Measurements from ENCODE around the gene PRIM2. TPM values are rescaled to one million over a fixed set of nuclear protein-coding genes. Genes with fewer than 3 reads are reported as not detected.
"Not testable (repeated sequence)": the region's sequence is repeated elsewhere in the genome, so short reads cannot be mapped to it uniquely, and the experiment has no call there.

The PRIM2 gene
- total and polyA plus RNA-seq, 2 donors from 2014 or later = 3.0 to 9.7 TPM

DNA sequence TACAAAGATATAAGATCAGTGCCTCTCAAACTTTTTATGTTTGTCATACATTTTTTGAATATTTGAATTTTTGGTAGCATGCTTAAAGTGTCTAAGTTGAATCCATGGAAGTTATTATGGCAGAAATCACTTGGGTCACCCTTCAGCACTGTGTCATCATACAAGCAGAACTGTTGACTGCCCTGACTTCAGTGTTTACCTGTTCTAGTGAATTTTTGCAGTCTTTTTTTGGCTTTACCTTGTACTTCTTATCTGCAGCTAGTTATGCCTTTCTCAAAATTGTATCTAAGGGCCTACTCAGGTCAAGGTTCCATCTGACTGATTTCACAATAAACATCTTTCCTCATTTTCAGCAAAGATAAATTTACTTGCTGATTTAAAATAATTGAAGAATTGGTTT, 241.7 kb downstream of the PRIM2 start:
- H3K27ac ChIP-seq (ENCODE audit: low read depth in 2 of 2, low read length in 2 of 2); DNase-seq; intact Hi-C loops (cut with DNase I); H3K27me3 ChIP-seq (ENCODE audit: control insufficient read depth, insufficient read depth, low read length); H3K4me3 ChIP-seq (ENCODE audit: low read length in 3 of 3); H3K4me1 ChIP-seq (ENCODE audit: control insufficient read depth in 2 of 3, insufficient read depth in 2 of 3, low read depth in 1 of 3, low read length in 3 of 3); H3K36me3 ChIP-seq (ENCODE audit: control insufficient read depth in 2 of 3, insufficient read depth in 3 of 3, low read length in 3 of 3); FAIRE-seq; H3K9me3 ChIP-seq (ENCODE audit: control insufficient read depth in 2 of 3, insufficient read depth in 1 of 3, low read length in 3 of 3); H3K9ac ChIP-seq (ENCODE audit: low read length in 3 of 3): not testable (repeated sequence)

DNA sequence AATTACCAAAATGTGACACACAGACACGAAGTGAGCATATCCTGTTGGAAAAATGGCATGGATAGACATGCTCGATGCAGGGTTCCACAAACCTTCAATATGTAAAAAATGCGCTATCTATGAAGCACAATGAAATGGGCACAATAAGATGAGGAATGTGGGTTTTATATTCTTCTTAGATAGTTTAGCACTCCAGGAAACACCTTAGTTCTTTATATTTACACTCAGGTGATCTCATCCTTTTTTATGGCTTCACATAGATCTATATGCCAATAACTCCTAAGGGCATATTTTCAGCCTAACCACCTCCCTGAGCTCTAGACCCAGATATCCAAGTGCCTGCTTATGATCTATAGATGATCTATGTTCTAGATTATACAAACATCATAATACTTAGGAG, 244.8 kb downstream of the PRIM2 start:
- H3K27me3 ChIP-seq (ENCODE audit: control insufficient read depth, insufficient read depth, low read length); H3K27ac ChIP-seq (ENCODE audit: low read depth in 2 of 2, low read length in 2 of 2); intact Hi-C loops (cut with DNase I); H3K4me3 ChIP-seq (ENCODE audit: low read length in 3 of 3); FAIRE-seq; H3K36me3 ChIP-seq (ENCODE audit: control insufficient read depth in 2 of 3, insufficient read depth in 3 of 3, low read length in 3 of 3); H3K4me1 ChIP-seq (ENCODE audit: control insufficient read depth in 2 of 3, insufficient read depth in 2 of 3, low read depth in 1 of 3, low read length in 3 of 3); H3K9me3 ChIP-seq (ENCODE audit: control insufficient read depth in 2 of 3, insufficient read depth in 1 of 3, low read length in 3 of 3); H3K9ac ChIP-seq (ENCODE audit: low read length in 3 of 3); DNase-seq: not testable (repeated sequence)

DNA sequence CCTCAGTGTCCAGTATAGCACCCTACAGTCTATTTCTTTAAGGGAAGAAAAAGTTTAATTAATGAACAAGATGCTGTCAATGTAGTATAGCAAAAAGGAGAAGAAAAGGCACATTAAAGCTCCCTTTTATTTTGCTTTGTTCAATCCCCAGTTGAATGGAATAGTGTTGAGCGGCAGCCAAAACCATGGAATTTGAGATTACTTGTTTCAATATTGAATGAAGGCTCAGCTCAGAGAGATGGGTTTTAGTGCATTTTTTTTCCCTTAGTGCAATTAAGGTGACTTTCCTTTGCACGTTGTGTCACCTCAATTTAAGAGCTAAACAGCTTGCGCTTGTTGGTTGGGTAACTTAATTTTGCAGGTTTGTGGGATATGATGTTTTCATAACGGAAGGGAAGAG, 254.7 kb downstream of the PRIM2 start:
- H3K9me3 ChIP-seq (ENCODE audit: control insufficient read depth in 2 of 3, insufficient read depth in 1 of 3, low read length in 3 of 3); H3K36me3 ChIP-seq (ENCODE audit: control insufficient read depth in 2 of 3, insufficient read depth in 3 of 3, low read length in 3 of 3); H3K4me1 ChIP-seq (ENCODE audit: control insufficient read depth in 2 of 3, insufficient read depth in 2 of 3, low read depth in 1 of 3, low read length in 3 of 3); intact Hi-C loops (cut with DNase I); H3K27me3 ChIP-seq (ENCODE audit: control insufficient read depth, insufficient read depth, low read length); H3K4me3 ChIP-seq (ENCODE audit: low read length in 3 of 3); FAIRE-seq; DNase-seq; H3K27ac ChIP-seq (ENCODE audit: low read depth in 2 of 2, low read length in 2 of 2); H3K9ac ChIP-seq (ENCODE audit: low read length in 3 of 3): not testable (repeated sequence)

DNA sequence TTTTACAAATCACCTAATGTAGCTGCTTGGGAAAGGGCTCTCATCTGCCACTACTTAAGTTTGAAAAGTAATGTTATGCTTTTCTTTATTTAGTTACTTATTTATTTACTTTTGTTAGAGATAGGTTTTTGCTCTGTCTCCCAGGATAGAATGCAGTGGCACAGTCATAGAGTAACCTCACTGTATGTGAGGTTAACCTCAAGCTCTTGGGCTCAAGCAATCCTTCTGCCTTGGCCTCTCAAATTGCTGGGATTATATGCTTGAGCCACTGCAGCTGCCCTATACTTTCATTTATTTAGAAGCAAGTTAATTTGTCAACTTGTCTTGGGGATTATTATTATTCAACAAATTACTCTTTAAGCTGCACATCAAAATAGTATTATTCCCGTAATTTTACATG, 255.4 kb downstream of the PRIM2 start:
- H3K9me3 ChIP-seq (ENCODE audit: control insufficient read depth in 2 of 3, insufficient read depth in 1 of 3, low read length in 3 of 3); H3K27ac ChIP-seq (ENCODE audit: low read depth in 2 of 2, low read length in 2 of 2); H3K4me3 ChIP-seq (ENCODE audit: low read length in 3 of 3); intact Hi-C loops (cut with DNase I); FAIRE-seq; H3K4me1 ChIP-seq (ENCODE audit: control insufficient read depth in 2 of 3, insufficient read depth in 2 of 3, low read depth in 1 of 3, low read length in 3 of 3); H3K36me3 ChIP-seq (ENCODE audit: control insufficient read depth in 2 of 3, insufficient read depth in 3 of 3, low read length in 3 of 3); DNase-seq; H3K27me3 ChIP-seq (ENCODE audit: control insufficient read depth, insufficient read depth, low read length); H3K9ac ChIP-seq (ENCODE audit: low read length in 3 of 3): not testable (repeated sequence)

DNA sequence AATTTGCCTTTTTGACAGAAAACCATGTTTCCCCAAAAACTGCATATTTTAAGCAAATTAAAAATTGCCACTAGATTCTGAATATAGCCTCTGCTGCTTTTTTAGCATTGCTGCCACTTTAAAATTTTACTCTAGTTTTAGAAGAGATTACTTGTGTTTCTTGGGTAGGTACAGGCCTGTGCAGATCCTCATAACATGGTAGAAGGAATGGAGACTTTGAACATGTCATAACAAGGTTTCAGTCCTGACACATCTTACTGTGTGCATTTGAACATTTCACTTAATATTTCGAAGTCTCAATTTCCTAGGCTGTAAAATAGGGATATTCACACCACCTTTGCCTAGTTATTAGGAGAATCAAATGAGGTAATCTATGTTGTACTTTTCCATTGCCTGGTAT, 259.6 kb downstream of the PRIM2 start:
- H3K4me1 ChIP-seq (ENCODE audit: control insufficient read depth in 2 of 3, insufficient read depth in 2 of 3, low read depth in 1 of 3, low read length in 3 of 3); intact Hi-C loops (cut with DNase I); H3K27me3 ChIP-seq (ENCODE audit: control insufficient read depth, insufficient read depth, low read length); H3K27ac ChIP-seq (ENCODE audit: low read depth in 2 of 2, low read length in 2 of 2); H3K9ac ChIP-seq (ENCODE audit: low read length in 3 of 3); FAIRE-seq; H3K4me3 ChIP-seq (ENCODE audit: low read length in 3 of 3); H3K36me3 ChIP-seq (ENCODE audit: control insufficient read depth in 2 of 3, insufficient read depth in 3 of 3, low read length in 3 of 3); DNase-seq; H3K9me3 ChIP-seq (ENCODE audit: control insufficient read depth in 2 of 3, insufficient read depth in 1 of 3, low read length in 3 of 3): not testable (repeated sequence)

DNA sequence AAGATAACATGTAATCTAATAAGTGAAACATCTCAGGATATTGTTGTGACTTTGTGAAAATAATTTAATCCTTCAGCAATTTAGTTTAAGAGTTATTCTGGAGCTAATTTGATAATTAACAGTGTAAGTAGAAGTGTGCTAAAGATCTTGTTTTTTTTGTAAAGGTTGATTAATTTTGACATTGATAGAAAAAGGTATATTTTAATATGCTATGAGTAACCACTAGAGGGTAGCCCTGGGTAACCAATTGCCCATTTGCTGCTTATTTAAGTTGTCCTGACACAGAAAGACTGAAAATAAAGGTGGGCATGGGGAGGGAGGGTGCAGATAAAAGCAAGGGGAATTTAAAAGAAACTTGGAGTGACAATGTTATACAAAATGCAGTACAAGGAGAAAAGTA, 262.1 kb downstream of the PRIM2 start:
- H3K27ac ChIP-seq (ENCODE audit: low read depth in 2 of 2, low read length in 2 of 2) = not testable (repeated sequence)

DNA sequence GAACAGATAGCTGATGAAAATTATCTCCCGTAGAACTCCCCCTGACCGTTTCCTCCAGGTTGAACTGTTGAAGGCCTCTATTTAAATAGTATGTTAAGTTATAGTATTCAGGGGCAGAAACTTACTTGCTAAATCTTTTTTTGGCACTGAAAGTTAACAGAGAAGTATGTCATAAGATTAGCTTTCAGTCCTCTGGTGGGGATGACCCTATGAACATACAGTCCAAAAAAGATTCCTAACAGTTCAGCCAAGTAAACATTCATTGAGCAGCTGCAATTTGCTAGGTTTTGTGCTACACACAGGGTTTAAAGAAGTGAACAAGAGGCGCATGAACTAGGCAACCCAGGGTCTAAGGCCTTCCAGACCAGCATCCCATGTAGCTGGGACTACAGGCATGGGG, 264.2 kb downstream of the PRIM2 start:
- H3K4me1 ChIP-seq (ENCODE audit: control insufficient read depth in 2 of 3, insufficient read depth in 2 of 3, low read depth in 1 of 3, low read length in 3 of 3); H3K4me3 ChIP-seq (ENCODE audit: low read length in 3 of 3); FAIRE-seq; DNase-seq; H3K9ac ChIP-seq (ENCODE audit: low read length in 3 of 3); H3K9me3 ChIP-seq (ENCODE audit: control insufficient read depth in 2 of 3, insufficient read depth in 1 of 3, low read length in 3 of 3); H3K27ac ChIP-seq (ENCODE audit: low read depth in 2 of 2, low read length in 2 of 2); H3K27me3 ChIP-seq (ENCODE audit: control insufficient read depth, insufficient read depth, low read length); H3K36me3 ChIP-seq (ENCODE audit: control insufficient read depth in 2 of 3, insufficient read depth in 3 of 3, low read length in 3 of 3); intact Hi-C loops (cut with DNase I): not testable (repeated sequence)

More for the DNA sequence above, 262.1 kb downstream of the PRIM2 start:
- DNase-seq (peak in 1 of 5 donors; percentile 1), FAIRE-seq (peak; percentile 50)
- TF ChIP-seq, protein P1, sequence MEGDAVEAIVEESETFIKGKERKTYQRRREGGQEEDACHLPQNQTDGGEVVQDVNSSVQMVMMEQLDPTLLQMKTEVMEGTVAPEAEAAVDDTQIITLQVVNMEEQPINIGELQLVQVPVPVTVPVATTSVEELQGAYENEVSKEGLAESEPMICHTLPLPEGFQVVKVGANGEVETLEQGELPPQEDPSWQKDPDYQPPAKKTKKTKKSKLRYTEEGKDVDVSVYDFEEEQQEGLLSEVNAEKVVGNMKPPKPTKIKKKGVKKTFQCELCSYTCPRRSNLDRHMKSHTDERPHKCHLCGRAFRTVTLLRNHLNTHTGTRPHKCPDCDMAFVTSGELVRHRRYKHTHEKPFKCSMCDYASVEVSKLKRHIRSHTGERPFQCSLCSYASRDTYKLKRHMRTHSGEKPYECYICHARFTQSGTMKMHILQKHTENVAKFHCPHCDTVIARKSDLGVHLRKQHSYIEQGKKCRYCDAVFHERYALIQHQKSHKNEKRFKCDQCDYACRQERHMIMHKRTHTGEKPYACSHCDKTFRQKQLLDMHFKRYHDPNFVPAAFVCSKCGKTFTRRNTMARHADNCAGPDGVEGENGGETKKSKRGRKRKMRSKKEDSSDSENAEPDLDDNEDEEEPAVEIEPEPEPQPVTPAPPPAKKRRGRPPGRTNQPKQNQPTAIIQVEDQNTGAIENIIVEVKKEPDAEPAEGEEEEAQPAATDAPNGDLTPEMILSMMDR (IDR thresholded peaks at IDR 0.05; ENCODE audit: borderline replicate concordance, extremely low read depth, insufficient read depth) = peak; percentile 6
- H3K9ac ChIP-seq (ENCODE audit: low read length in 3 of 3); H3K4me1 ChIP-seq (ENCODE audit: control insufficient read depth in 2 of 3, insufficient read depth in 2 of 3, low read depth in 1 of 3, low read length in 3 of 3); H3K27me3 ChIP-seq (ENCODE audit: control insufficient read depth, insufficient read depth, low read length); H3K4me3 ChIP-seq (ENCODE audit: low read length in 3 of 3); H3K36me3 ChIP-seq (ENCODE audit: control insufficient read depth in 2 of 3, insufficient read depth in 3 of 3, low read length in 3 of 3); H3K9me3 ChIP-seq (ENCODE audit: control insufficient read depth in 2 of 3, insufficient read depth in 1 of 3, low read length in 3 of 3); intact Hi-C loops (cut with DNase I): not testable (repeated sequence)

DNA sequence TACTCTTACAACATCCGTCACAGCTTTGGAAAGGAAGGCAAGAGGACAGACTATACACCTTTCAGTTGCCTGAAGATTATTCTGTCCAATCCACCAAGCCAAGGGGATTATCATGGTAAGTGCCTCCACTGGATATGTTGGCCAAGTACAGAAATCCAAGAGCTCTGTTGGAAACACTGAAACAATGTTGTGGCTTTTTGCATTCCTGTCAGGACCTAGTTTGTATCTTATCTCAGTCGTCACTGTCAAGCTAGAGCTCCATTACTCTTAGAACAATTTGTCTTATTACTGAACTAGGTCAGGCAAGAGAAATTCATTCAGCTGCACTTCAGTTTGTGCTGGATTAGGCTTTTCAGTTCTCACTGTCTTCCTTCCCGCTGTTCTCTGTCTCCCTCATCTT, 283.7 kb downstream of the PRIM2 start:
- H3K4me3 ChIP-seq (ENCODE audit: low read length in 3 of 3); DNase-seq; H3K4me1 ChIP-seq (ENCODE audit: control insufficient read depth in 2 of 3, insufficient read depth in 2 of 3, low read depth in 1 of 3, low read length in 3 of 3); FAIRE-seq; H3K27me3 ChIP-seq (ENCODE audit: control insufficient read depth, insufficient read depth, low read length); H3K9ac ChIP-seq (ENCODE audit: low read length in 3 of 3); intact Hi-C loops (cut with DNase I); H3K36me3 ChIP-seq (ENCODE audit: control insufficient read depth in 2 of 3, insufficient read depth in 3 of 3, low read length in 3 of 3); H3K9me3 ChIP-seq (ENCODE audit: control insufficient read depth in 2 of 3, insufficient read depth in 1 of 3, low read length in 3 of 3); H3K27ac ChIP-seq (ENCODE audit: low read depth in 2 of 2, low read length in 2 of 2): not testable (repeated sequence)

Data from kidney (tissue), 14 donors.